Tibial nerve (tissue), 3 donors: ENCODE data around the gene PARP9.

Source experiments
- CTCF ChIP-seq, 5 experiments: fragments of 200-600 bp in 3 of 5; fragments of 450-650 bp in 2 of 5; sonication (generic) in 3 of 5; IDR thresholded peaks; one replicate each; pipeline ENCODE4 v1.5.1; 2016 to 2019; ENCODE audit warnings: antibody characterized with exemption in 5 of 5, mild to moderate bottlenecking in 3 of 5, moderate library complexity in 2 of 5
- POLR2A ChIP-seq, 2 donors: fragments of 450-650 bp; IDR thresholded peaks; one replicate each; pipeline ENCODE4 v1.6.1; 2017; ENCODE audit warnings: antibody characterized with exemption in 2 of 2, mild to moderate bottlenecking in 2 of 2, moderate library complexity in 2 of 2

- no peak for TF ChIP-seq CTCF (IDR thresholded peaks at IDR 0.05)
- TF ChIP-seq POLR2A (IDR thresholded peaks at IDR 0.05) = no peak
Measured at GRCh38 chr3:122578069-122578740, 14.1 kb upstream of the PARP9 start.
